ENCODE results near the gene LEPROT. TPM values are rescaled to one million over a fixed set of nuclear protein-coding genes. Genes with fewer than 3 reads are reported as not detected.

LEPROT gene
- total RNA-seq, 4 donors from 2014 or later = 25.0 to 34.2 (median 28.7) TPM

DNA sequence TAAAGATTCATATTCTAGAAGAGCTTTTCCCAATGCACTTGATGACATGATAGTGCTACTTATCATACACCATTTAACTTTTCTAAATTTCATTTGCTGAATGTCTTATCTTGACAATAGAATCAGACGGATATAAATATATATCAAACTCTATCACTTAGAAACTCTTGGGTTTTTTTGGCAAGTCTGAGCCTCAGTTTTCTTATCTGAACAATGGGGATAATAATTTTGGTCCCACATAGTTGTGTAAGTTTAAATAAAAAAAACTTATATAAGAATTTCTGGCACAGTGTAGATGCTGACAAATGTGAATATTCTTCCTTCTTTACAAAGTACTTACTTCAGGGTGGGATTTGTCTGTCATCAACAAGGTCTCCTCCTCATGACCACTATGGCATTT, 21.5 kb upstream of the LEPROT start:
- intact Hi-C loops (cut with DNase I; ENCODE audit: low total_unique reads) (no loop called here), in situ Hi-C loops (cut with MboI; ENCODE audit: low sequenced_read_pairs in 4 of 4) (no loop called here)
- no peak for DNase-seq
- no peak for TF ChIP-seq CTCF (IDR thresholded peaks at IDR 0.05 in 4 of 5, conservative IDR thresholded peaks at IDR 0.05 in 1 of 5)
- TF ChIP-seq POLR2A (IDR thresholded peaks at IDR 0.05) = no peak
- H3K36me3 ChIP-seq = no peaks in the 10 kb centered on the region
- ATAC-seq = no peak
- no peak overlapping the region for H3K4me3 ChIP-seq
- no peaks in the 10 kb centered on the region for H3K4me1 ChIP-seq
- no peaks in the 10 kb centered on the region for H3K27me3 ChIP-seq
- H3K9me3 ChIP-seq = no peaks in the 10 kb centered on the region
- no peak overlapping the region for H3K27ac ChIP-seq

DNA sequence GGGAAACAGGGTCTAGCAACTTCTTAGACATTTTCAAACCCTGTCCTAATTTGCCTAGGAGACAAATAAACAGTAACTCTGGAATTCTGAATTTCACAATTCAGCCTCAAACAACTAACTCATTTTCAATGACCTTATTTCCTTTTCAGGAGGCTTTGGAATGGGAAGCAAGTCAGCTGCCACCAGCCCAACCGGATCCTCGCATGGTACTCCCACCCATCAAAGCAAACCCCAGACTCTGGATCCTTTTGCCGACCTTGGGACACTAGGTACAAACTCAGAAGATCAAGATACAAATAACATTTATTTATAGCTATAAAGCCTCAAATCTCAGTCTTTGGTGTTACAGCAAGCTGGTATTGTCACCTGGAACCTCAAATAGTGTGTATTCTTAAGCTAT, 18.9 kb upstream of the LEPROT start:
- H3K27me3 ChIP-seq = no peaks in the 10 kb centered on the region
- DNase-seq (no peak), ATAC-seq (no peak)
- H3K36me3 ChIP-seq = no peaks in the 10 kb centered on the region
- in situ Hi-C loops (cut with MboI; ENCODE audit: low sequenced_read_pairs in 4 of 4) (loop anchor here in 1 of 4 donors (25.0 kb wide), 1 partner anchor 539 kb away; no protein-coding TSS in a partner anchor), intact Hi-C loops (cut with DNase I; ENCODE audit: low total_unique reads) (no loop called here)
- H3K4me1 ChIP-seq = no peaks in the 10 kb centered on the region
- TF ChIP-seq POLR2A (IDR thresholded peaks at IDR 0.05) = no peak
- no peak for TF ChIP-seq CTCF (IDR thresholded peaks at IDR 0.05 in 4 of 5, conservative IDR thresholded peaks at IDR 0.05 in 1 of 5)
- H3K27ac ChIP-seq = no peak overlapping the region
- no peak overlapping the region for H3K4me3 ChIP-seq
- no peaks in the 10 kb centered on the region for H3K9me3 ChIP-seq

- intact Hi-C loops (cut with DNase I; ENCODE audit: low total_unique reads) (no loop called here), in situ Hi-C loops (cut with MboI; ENCODE audit: low sequenced_read_pairs in 4 of 4) (loop anchor here in 1 of 4 donors (25.0 kb wide), 1 partner anchor 543 kb away; no protein-coding TSS in a partner anchor)
- Histone ChIP-seq H3K4me3 (no peak overlapping the region), H3K9me3 (no peaks in the 10 kb centered on the region), H3K27ac (no peak overlapping the region), H3K27me3 (no peaks in the 10 kb centered on the region), H3K36me3 (no peaks in the 10 kb centered on the region), H3K4me1 (no peaks in the 10 kb centered on the region)
- no peak for ATAC-seq
- TF ChIP-seq CTCF (IDR thresholded peaks at IDR 0.05 in 4 of 5, conservative IDR thresholded peaks at IDR 0.05 in 1 of 5) = no peak
- no peak for TF ChIP-seq POLR2A (IDR thresholded peaks at IDR 0.05)
- DNase-seq = no peak
These were observed 15.5 kb upstream of the LEPROT start for GRCh38 chr1:65404941-65405340.

DNA sequence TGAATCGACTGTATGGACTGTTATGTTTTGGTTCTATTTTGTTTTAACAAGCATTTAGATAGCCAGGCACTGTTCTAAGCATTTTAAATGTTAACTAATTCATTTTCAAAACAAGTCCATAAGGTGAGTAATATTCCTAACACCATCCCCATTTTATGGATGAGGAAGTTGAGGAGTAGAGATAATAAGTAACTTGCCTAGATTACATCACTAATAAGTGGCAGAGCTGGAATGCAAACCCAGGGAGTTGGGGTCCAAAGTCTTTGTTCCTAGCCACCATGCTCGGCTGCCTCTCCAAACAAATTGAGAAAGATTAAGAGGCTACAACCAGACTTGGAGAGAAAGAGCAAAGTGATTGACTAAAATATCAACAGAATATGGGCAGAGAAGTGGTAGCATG, 12.6 kb upstream of the LEPROT start:
- H3K4me3 ChIP-seq = no peak overlapping the region
- intact Hi-C loops (cut with DNase I; ENCODE audit: low total_unique reads) (no loop called here), in situ Hi-C loops (cut with MboI; ENCODE audit: low sequenced_read_pairs in 4 of 4) (loop anchor here in 1 of 4 donors (25.0 kb wide), 1 partner anchor 546 kb away; no protein-coding TSS in a partner anchor)
- ATAC-seq (no peak), DNase-seq (no peak)
- no peaks in the 10 kb centered on the region for H3K27me3 ChIP-seq
- H3K36me3 ChIP-seq = no peaks in the 10 kb centered on the region
- no peaks in the 10 kb centered on the region for H3K4me1 ChIP-seq
- TF ChIP-seq CTCF (IDR thresholded peaks at IDR 0.05 in 4 of 5, conservative IDR thresholded peaks at IDR 0.05 in 1 of 5) = no peak
- no peak for TF ChIP-seq POLR2A (IDR thresholded peaks at IDR 0.05)
- H3K9me3 ChIP-seq = no peaks in the 10 kb centered on the region
- H3K27ac ChIP-seq = no peak overlapping the region

- no peaks in the 10 kb centered on the region for H3K4me1 ChIP-seq
- no peak overlapping the region for H3K4me3 ChIP-seq
- H3K27me3 ChIP-seq = no peaks in the 10 kb centered on the region
- intact Hi-C loops (cut with DNase I; ENCODE audit: low total_unique reads) (no loop called here), in situ Hi-C loops (cut with MboI; ENCODE audit: low sequenced_read_pairs in 4 of 4) (loop anchor here in 1 of 4 donors (25.0 kb wide), 1 partner anchor 547 kb away; no protein-coding TSS in a partner anchor)
- DNase-seq = no peak
- TF ChIP-seq CTCF (IDR thresholded peaks at IDR 0.05 in 4 of 5, conservative IDR thresholded peaks at IDR 0.05 in 1 of 5) = no peak
- TF ChIP-seq POLR2A (IDR thresholded peaks at IDR 0.05) = no peak
- no peaks in the 10 kb centered on the region for H3K9me3 ChIP-seq
- H3K27ac ChIP-seq = no peak overlapping the region
- H3K36me3 ChIP-seq = no peaks in the 10 kb centered on the region
- no peak for ATAC-seq
These were observed 11.2 kb upstream of the LEPROT start for GRCh38 chr1:65409314-65409713.
